Smooth muscle cell (in vitro differentiated cells): ENCODE results near the gene PRKAG1. TPM values are rescaled to one million over a fixed set of nuclear protein-coding genes. Genes with fewer than 3 reads are reported as not detected.

Source experiments
- DNase-seq: peaks from one replicate; lab custom pipeline; 2025; ENCODE audit not compliant: unreplicated experiment; lab: John Stamatoyannopoulos, UW
- H2AFZ ChIP-seq: fragments of 200-600 bp; sonication (generic); 2 replicates; pipeline ENCODE4 v1.6.0; 2016; ENCODE audit warnings: antibody characterized with exemption, low read depth, mild to moderate bottlenecking
- H3F3A ChIP-seq: fragments of 200-600 bp; sonication (generic); 2 replicates; pipeline ENCODE4 v1.6.0; 2017; ENCODE audit warnings: antibody characterized with exemption, low read depth
- H3K27ac ChIP-seq: fragments of 200-600 bp; sonication (generic); 2 replicates; pipeline ENCODE4 v1.5.1; 2016; ENCODE audit warnings: low read depth, mild to moderate bottlenecking
- H3K27me3 ChIP-seq: fragments of 200-600 bp; sonication (generic); 2 replicates; pipeline ENCODE4 v1.6.1; 2016; ENCODE audit warnings: low read depth, mild to moderate bottlenecking
- H3K36me3 ChIP-seq: fragments of 200-600 bp; sonication (generic); 2 replicates; pipeline ENCODE4 v1.5.1; 2016; ENCODE audit warnings: low read depth
- H3K4me1 ChIP-seq: fragments of 200-600 bp; sonication (generic); 2 replicates; pipeline ENCODE4 v1.5.1; 2016; ENCODE audit warnings: low read depth
- H3K4me2 ChIP-seq: fragments of 200-600 bp; sonication (generic); 2 replicates; pipeline ENCODE4 v1.6.0; 2016; ENCODE audit warnings: mild to moderate bottlenecking
- H3K4me3 ChIP-seq: fragments of 200-600 bp; sonication (generic); 2 replicates; pipeline ENCODE4 v1.5.1; 2016; ENCODE audit warnings: mild to moderate bottlenecking
- H3K79me2 ChIP-seq: fragments of 200-600 bp; sonication (generic); 2 replicates; pipeline ENCODE4 v1.6.0; 2016; ENCODE audit warnings: low read depth, mild to moderate bottlenecking
- H3K9ac ChIP-seq: fragments of 200-600 bp; sonication (generic); 2 replicates; pipeline ENCODE4 v1.6.0; 2016; ENCODE audit warnings: low read depth
- H3K9me3 ChIP-seq: fragments of 200-600 bp; sonication (generic); replicated peaks from 2 replicates; pipeline ENCODE4 v1.5.1; 2016; ENCODE audit warnings: low read depth
- H4K20me1 ChIP-seq: fragments of 200-600 bp; sonication (generic); 2 replicates; pipeline ENCODE4 v1.6.0; 2016; ENCODE audit warnings: low read depth
- WGBS: methylation state at CpG from one replicate; pipeline ENCODE4 v1.1.7; 2016; ENCODE audit warnings: low lambda C conversion rate; 5-methylcytosine and 5-hydroxymethylcytosine counted together
- polyA plus RNA-seq: library from polyadenylated mRNA; unstranded; fragments of >200 nt; fragmentation: Nextera tagmentation; extraction: Ambion mirVana; gene quantifications from 2 replicates; pipeline ENCODE4 v1.2.1, GENCODE V29; 2016
- total RNA-seq: library from RNA; depleted of rRNA; stranded (reverse); fragments of >200 nt; gene quantifications from 2 replicates; pipeline ENCODE4 v1.2.3, GENCODE V29; 2014
- TF ChIP-seq, protein P1 (sequence below): fragments of 200-600 bp; sonication (generic); IDR thresholded peaks from 2 replicates; pipeline ENCODE4 v1.5.1; 2017; ENCODE audit warnings: borderline replicate concordance, mild to moderate bottlenecking, antibody characterized with exemption; ENCODE audit not compliant: insufficient read depth, poor library complexity, severe bottlenecking

The PRKAG1 gene
- total and polyA plus RNA-seq, 2 experiments from 2014 or later: 42.5 to 62.6 TPM

DNA sequence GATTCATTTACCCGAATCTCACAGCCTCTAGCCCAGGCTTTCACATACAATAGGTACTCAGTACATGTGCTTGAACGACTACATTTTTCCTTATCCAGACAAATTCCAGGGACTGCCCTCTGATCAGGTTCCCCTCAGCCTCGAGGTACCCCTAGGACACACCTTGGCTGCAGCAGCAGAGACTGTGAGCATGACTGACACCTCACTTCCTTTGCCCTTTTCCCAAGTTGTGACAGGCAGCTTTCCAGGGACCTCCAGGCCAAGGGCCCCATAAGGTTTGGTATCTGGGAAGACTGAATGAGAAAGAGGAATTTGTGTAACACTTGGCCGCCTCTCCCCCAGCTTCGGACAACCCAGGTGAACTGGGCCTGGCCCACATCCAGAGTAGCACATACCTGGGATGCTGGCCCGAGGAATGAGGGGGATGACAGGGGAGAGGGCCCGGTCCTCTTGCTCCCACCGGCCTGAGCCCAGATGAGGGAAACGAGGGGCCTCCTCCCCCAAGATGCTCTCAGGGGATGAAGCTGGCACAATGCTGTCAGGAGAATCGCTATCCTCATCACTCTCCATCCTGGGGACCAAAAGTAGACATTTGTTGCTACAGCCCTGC lies 10.2 kb upstream of the PRKAG1 start:
- peaks cover 4% of the 10 kb centered on the region for H3F3A ChIP-seq
- no peak overlapping the region for H3K9ac ChIP-seq
- H3K4me2 ChIP-seq: no peak overlapping the region
- H3K4me3 ChIP-seq: no peak overlapping the region
- no peak for DNase-seq
- no peaks in the 10 kb centered on the region for H3K79me2 ChIP-seq
- 96% methylated on average over 10 of the region's 10 CpGs for WGBS
- no peaks in the 10 kb centered on the region for H3K27me3 ChIP-seq
- no peaks in the 10 kb centered on the region for H3K4me1 ChIP-seq
- H4K20me1 ChIP-seq: peaks cover 17% of the 10 kb centered on the region
- H2AFZ ChIP-seq: no peak overlapping the region
- no peak overlapping the region for H3K27ac ChIP-seq
- H3K36me3 ChIP-seq: peaks cover 5% of the 10 kb centered on the region
- H3K9me3 ChIP-seq: no peaks in the 10 kb centered on the region
- TF ChIP-seq, protein P1, sequence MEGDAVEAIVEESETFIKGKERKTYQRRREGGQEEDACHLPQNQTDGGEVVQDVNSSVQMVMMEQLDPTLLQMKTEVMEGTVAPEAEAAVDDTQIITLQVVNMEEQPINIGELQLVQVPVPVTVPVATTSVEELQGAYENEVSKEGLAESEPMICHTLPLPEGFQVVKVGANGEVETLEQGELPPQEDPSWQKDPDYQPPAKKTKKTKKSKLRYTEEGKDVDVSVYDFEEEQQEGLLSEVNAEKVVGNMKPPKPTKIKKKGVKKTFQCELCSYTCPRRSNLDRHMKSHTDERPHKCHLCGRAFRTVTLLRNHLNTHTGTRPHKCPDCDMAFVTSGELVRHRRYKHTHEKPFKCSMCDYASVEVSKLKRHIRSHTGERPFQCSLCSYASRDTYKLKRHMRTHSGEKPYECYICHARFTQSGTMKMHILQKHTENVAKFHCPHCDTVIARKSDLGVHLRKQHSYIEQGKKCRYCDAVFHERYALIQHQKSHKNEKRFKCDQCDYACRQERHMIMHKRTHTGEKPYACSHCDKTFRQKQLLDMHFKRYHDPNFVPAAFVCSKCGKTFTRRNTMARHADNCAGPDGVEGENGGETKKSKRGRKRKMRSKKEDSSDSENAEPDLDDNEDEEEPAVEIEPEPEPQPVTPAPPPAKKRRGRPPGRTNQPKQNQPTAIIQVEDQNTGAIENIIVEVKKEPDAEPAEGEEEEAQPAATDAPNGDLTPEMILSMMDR: no peak

GRCh38 chr12:49027846-49028555 lies 9.4 kb upstream of the PRKAG1 start:
- Histone ChIP-seq H3K4me2 (no peak overlapping the region), H3K27me3 (no peaks in the 10 kb centered on the region), H3K9ac (no peak overlapping the region), H3K9me3 (no peaks in the 10 kb centered on the region), H3K27ac (no peak overlapping the region), H3K4me3 (no peak overlapping the region), H3K4me1 (no peaks in the 10 kb centered on the region), H3K36me3 (no peaks in the 10 kb centered on the region), H2AFZ (no peak overlapping the region), H4K20me1 (peaks cover 12% of the 10 kb centered on the region), H3K79me2 (no peaks in the 10 kb centered on the region), H3F3A (peaks cover 4% of the 10 kb centered on the region)
- TF ChIP-seq, protein P1: no peak
- no peak for DNase-seq
- WGBS: 96% methylated on average over 9 of the region's 9 CpGs

DNA sequence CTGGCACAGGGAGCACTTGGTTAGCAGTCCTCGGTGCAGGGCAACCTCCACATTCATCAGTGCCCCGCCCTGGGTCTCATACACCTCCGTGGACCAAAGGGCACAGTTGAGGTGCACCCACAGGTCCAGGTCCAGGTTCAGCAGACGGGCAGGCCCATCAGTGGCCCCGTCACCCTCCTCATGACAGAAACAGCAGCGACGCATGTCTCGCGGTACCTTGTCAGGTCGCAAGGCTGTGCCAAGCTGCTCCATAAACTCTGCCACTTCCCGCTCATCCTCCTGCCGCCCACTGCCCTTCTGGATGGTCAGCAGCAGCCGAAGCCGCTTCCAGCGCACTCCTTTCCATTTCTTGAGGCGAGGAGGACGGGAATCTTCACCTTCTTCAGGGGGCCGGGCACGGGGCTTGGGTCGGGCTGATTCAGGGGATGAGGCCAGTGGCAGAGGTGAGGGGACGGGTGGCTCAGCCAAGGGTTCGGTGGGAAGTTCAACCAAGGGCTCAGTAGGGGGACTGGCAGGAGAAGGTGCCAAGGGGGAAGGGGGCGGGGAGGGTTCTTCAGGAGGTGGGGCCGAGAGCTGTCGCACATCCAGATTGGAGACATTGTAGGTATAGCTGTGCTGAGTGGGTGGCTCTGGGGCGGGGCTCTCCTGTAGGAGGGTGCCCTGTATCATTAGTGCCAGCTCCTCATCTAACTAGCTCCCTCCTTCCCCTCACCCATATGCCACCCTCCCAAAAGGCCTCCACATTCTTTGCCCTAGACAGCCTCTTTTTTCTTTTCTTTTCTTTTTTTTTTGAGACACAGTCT lies 8.3 kb upstream of the PRKAG1 start:
- TF ChIP-seq, protein P1: no peak
- WGBS: 98% methylated on average over 23 of the region's 26 CpGs
- Histone ChIP-seq H3K4me2 (no peak overlapping the region), H3K9ac (no peak overlapping the region), H2AFZ (no peak overlapping the region), H4K20me1 (peaks cover 6% of the 10 kb centered on the region), H3K27ac (no peak overlapping the region), H3K4me1 (no peaks in the 10 kb centered on the region), H3K79me2 (no peaks in the 10 kb centered on the region), H3K4me3 (no peak overlapping the region), H3K36me3 (no peaks in the 10 kb centered on the region), H3K9me3 (no peaks in the 10 kb centered on the region), H3F3A (peaks cover 4% of the 10 kb centered on the region), H3K27me3 (no peaks in the 10 kb centered on the region)
- DNase-seq: no peak
